ENCODE results near the gene PCSK6.

Gene PCSK6

GRCh38 chr15:101498717-101499480 is 9.4 kb upstream of the PCSK6 start:
- FAIRE-seq = no peak

GRCh38 chr15:101498076-101498716 is 8.7 kb upstream of the PCSK6 start:
- no peak for FAIRE-seq

GRCh38 chr15:101497484-101498034 is 8.1 kb upstream of the PCSK6 start:
- FAIRE-seq = no peak

GRCh38 chr15:101497017-101497416 is 7.5 kb upstream of the PCSK6 start:
- FAIRE-seq = no peak

GRCh38 chr15:101496198-101496986 is 6.9 kb upstream of the PCSK6 start:
- no peak for FAIRE-seq

GRCh38 chr15:101495334-101496197 is 6.1 kb upstream of the PCSK6 start:
- no peak for FAIRE-seq

- no peak for FAIRE-seq
Measured at GRCh38 chr15:101494251-101494796, 4.8 kb upstream of the PCSK6 start.

GRCh38 chr15:101492766-101493692 is 3.5 kb upstream of the PCSK6 start:
- FAIRE-seq = no peak

- no peak for FAIRE-seq
Measured at GRCh38 chr15:101491734-101492640, 2.5 kb upstream of the PCSK6 start.

- FAIRE-seq = no peak
Measured at GRCh38 chr15:101490922-101491733, 1.6 kb upstream of the PCSK6 start.

GRCh38 chr15:101490408-101490891 is 943 bp upstream of the PCSK6 start:
- no peak for FAIRE-seq

- FAIRE-seq = no peak
Measured at GRCh38 chr15:101489237-101489598, 289 bp downstream of the PCSK6 start.

GRCh38 chr15:101488300-101489164 is 975 bp downstream of the PCSK6 start:
- FAIRE-seq = no peak

- FAIRE-seq = no peak
Measured at GRCh38 chr15:101486696-101487459, 2.6 kb downstream of the PCSK6 start.

GRCh38 chr15:101483462-101483861 is 6.0 kb downstream of the PCSK6 start:
- FAIRE-seq = no peak

GRCh38 chr15:101482526-101483371 is 6.8 kb downstream of the PCSK6 start:
- no peak for FAIRE-seq

All from A204.1 (cell line).